ENCODE data around the gene SUPT3H.
"Not testable (repeated sequence)": the region's sequence is repeated elsewhere in the genome, so short reads cannot be mapped to it uniquely, and the experiment has no call there.

SUPT3H gene

GRCh38 chr6:45156075-45156474, 221.7 kb downstream of the SUPT3H start:
- no peak for DNase-seq
- Histone ChIP-seq H3K27ac (no peak overlapping the region), H3K36me3 (no peaks in the 10 kb centered on the region), H3K9me3 (ENCODE audit: severe bottlenecking) (no peaks in the 10 kb centered on the region), H3K4me3 (ENCODE audit: low read depth, low read length) (no peak overlapping the region), H3K27me3 (ENCODE audit: insufficient read depth, low read depth, severe bottlenecking) (no peaks in the 10 kb centered on the region)
- TF ChIP-seq, protein P1, sequence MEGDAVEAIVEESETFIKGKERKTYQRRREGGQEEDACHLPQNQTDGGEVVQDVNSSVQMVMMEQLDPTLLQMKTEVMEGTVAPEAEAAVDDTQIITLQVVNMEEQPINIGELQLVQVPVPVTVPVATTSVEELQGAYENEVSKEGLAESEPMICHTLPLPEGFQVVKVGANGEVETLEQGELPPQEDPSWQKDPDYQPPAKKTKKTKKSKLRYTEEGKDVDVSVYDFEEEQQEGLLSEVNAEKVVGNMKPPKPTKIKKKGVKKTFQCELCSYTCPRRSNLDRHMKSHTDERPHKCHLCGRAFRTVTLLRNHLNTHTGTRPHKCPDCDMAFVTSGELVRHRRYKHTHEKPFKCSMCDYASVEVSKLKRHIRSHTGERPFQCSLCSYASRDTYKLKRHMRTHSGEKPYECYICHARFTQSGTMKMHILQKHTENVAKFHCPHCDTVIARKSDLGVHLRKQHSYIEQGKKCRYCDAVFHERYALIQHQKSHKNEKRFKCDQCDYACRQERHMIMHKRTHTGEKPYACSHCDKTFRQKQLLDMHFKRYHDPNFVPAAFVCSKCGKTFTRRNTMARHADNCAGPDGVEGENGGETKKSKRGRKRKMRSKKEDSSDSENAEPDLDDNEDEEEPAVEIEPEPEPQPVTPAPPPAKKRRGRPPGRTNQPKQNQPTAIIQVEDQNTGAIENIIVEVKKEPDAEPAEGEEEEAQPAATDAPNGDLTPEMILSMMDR (IDR thresholded peaks at IDR 0.05; ENCODE audit: low read depth, low read length): no peak

GRCh38 chr6:45155341-45155894, 222.3 kb downstream of the SUPT3H start:
- TF ChIP-seq, protein P1 (IDR thresholded peaks at IDR 0.05; ENCODE audit: low read depth, low read length): no peak
- Histone ChIP-seq H3K27ac (no peak overlapping the region), H3K36me3 (no peaks in the 10 kb centered on the region), H3K4me3 (ENCODE audit: low read depth, low read length) (no peak overlapping the region), H3K27me3 (ENCODE audit: insufficient read depth, low read depth, severe bottlenecking) (no peaks in the 10 kb centered on the region), H3K9me3 (ENCODE audit: severe bottlenecking) (no peaks in the 10 kb centered on the region)
- no peak for DNase-seq

GRCh38 chr6:45154679-45155078, 223.1 kb downstream of the SUPT3H start:
- H3K4me3 ChIP-seq (ENCODE audit: low read depth, low read length): no peak overlapping the region
- DNase-seq: no peak
- TF ChIP-seq, protein P1 (IDR thresholded peaks at IDR 0.05; ENCODE audit: low read depth, low read length): no peak
- H3K27me3 ChIP-seq (ENCODE audit: insufficient read depth, low read depth, severe bottlenecking): no peaks in the 10 kb centered on the region
- no peaks in the 10 kb centered on the region for H3K9me3 ChIP-seq (ENCODE audit: severe bottlenecking)
- no peaks in the 10 kb centered on the region for H3K36me3 ChIP-seq
- H3K27ac ChIP-seq: no peak overlapping the region

DNA sequence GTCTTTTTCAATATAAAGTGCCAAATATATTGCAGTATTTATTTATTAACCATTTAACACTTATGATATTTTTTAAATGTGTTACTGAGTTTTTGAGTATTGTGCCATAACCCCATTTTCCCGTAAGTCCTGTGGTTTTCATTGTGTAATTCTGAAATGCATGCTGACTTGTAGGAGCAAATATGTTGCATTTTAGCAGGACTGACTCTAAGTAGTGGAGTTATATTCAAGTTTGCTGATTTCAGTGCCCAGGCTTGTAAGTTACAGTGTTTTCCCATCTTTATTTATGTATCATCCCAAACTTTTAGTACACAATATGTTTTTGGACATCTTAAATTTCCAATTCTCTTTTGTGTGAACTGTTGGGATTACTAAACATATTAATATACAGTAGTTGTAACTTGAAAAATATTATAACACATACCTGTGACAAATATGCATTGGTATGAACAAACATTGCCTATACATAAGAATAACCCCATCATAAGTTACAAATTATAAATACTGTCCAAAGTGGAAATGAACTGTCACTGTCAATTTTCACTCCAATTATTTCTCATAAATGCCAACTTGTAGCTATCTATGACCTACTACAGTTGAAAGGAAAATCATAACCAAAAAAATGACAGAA, 228.9 kb downstream of the SUPT3H start:
- TF ChIP-seq, protein P1 (IDR thresholded peaks at IDR 0.05; ENCODE audit: low read depth, low read length): no peak
- H3K27me3 ChIP-seq (ENCODE audit: insufficient read depth, low read depth, severe bottlenecking): no peaks in the 10 kb centered on the region
- no peaks in the 10 kb centered on the region for H3K36me3 ChIP-seq
- H3K9me3 ChIP-seq (ENCODE audit: severe bottlenecking): no peaks in the 10 kb centered on the region
- DNase-seq: no peak
- no peak overlapping the region for H3K4me3 ChIP-seq (ENCODE audit: low read depth, low read length)
- H3K27ac ChIP-seq: no peak overlapping the region

- H3K27ac ChIP-seq: no peak overlapping the region
- H3K4me3 ChIP-seq (ENCODE audit: low read depth, low read length): no peak overlapping the region
- no peaks in the 10 kb centered on the region for H3K9me3 ChIP-seq (ENCODE audit: severe bottlenecking)
- TF ChIP-seq, protein P1 (IDR thresholded peaks at IDR 0.05; ENCODE audit: low read depth, low read length): no peak
- no peaks in the 10 kb centered on the region for H3K27me3 ChIP-seq (ENCODE audit: insufficient read depth, low read depth, severe bottlenecking)
- no peaks in the 10 kb centered on the region for H3K36me3 ChIP-seq
- DNase-seq: no peak
Observed at GRCh38 chr6:45148278-45148677, 229.5 kb downstream of the SUPT3H start.

GRCh38 chr6:45145658-45146057, 232.1 kb downstream of the SUPT3H start:
- not testable (repeated sequence) for H3K27me3 ChIP-seq (ENCODE audit: insufficient read depth, low read depth, severe bottlenecking); H3K36me3 ChIP-seq; DNase-seq; H3K27ac ChIP-seq; H3K4me3 ChIP-seq (ENCODE audit: low read depth, low read length); H3K9me3 ChIP-seq (ENCODE audit: severe bottlenecking)

Data from WERI-Rb-1 (cell line).